IMR-90 (cell line): Measurements from ENCODE around the gene MYCBPAP. TPM values are rescaled to one million over a fixed set of nuclear protein-coding genes. Genes with fewer than 3 reads are reported as not detected.
A peak's percentile ranks its signal among the peaks of the same experiment; 100 is the strongest.

ENCODE experiments used
- ATAC-seq: fragments of 200-7000 bp; cut with Tn5 transposase; 2 replicates; pipeline ENCODE4 v1.9.1; 2020; ENCODE audit warnings: low read depth, mild to moderate bottlenecking, moderate library complexity
- BruUV-seq: library from RNA; stranded (reverse); fragments of 400-500 nt; replicated peaks from 2 replicates; lab custom pipeline; 2021; lab: Mats Ljungman, UMichigan
- CTCF ChIA-PET: fragments of 300-600 bp; formaldehyde crosslinking; extraction: SDS; loops from one replicate; lab custom pipeline; 2021; ENCODE audit warnings: antibody characterized with exemption; lab: Yijun Ruan, JAX
- POLR2A ChIA-PET: fragments of 300-600 bp; sonication (Branson Sonifier 250); formaldehyde crosslinking; loops from one replicate; lab custom pipeline; 2022; ENCODE audit warnings: antibody characterized with exemption; ENCODE audit not compliant: unreplicated experiment; lab: Charles Lee
- DNase-seq: peaks from one replicate; pipeline ENCODE4 v3.0.0; 2013
- H2AFZ ChIP-seq: replicated peaks from 2 replicates; pipeline ENCODE3; 2013; ENCODE audit warnings: low read length, mild to moderate bottlenecking; ENCODE audit not compliant: poor library complexity
- H2AK5ac ChIP-seq: 2 replicates; pipeline ENCODE4 v1.6.1; 2013; ENCODE audit warnings: low read depth, low read length, inconsistent platforms
- H2AK9ac ChIP-seq: replicated peaks from 2 replicates; pipeline ENCODE3; 2013; ENCODE audit warnings: mild to moderate bottlenecking, low read depth, low read length, moderate library complexity; ENCODE audit not compliant: poor library complexity
- H2BK120ac ChIP-seq: 2 replicates; pipeline ENCODE4 v1.6.1; 2013; ENCODE audit warnings: low read depth, low read length, inconsistent platforms
- H2BK15ac ChIP-seq: 3 replicates; pipeline ENCODE4 v1.6.1; 2013; ENCODE audit warnings: low read depth, low read length, inconsistent platforms
- H2BK20ac ChIP-seq: 2 replicates; pipeline ENCODE4 v1.6.1; 2013; ENCODE audit warnings: low read depth, mild to moderate bottlenecking, inconsistent platforms, low read length, moderate library complexity
- H2BK5ac ChIP-seq: 2 replicates; pipeline ENCODE4 v1.6.1; 2013; ENCODE audit warnings: mild to moderate bottlenecking, low read depth, low read length, inconsistent platforms; ENCODE audit not compliant: poor library complexity, severe bottlenecking
- H3K14ac ChIP-seq: replicated peaks from 2 replicates; pipeline ENCODE4 v1.6.1; 2013; ENCODE audit warnings: low read depth, low read length, inconsistent platforms
- H3K18ac ChIP-seq: 2 replicates; pipeline ENCODE4 v1.6.1; 2013; ENCODE audit warnings: low read depth, low read length, control low read depth
- H3K23ac ChIP-seq: 2 replicates; pipeline ENCODE4 v1.6.1; 2013; ENCODE audit warnings: low read depth, low read length, inconsistent platforms
- H3K27ac ChIP-seq: 2 replicates; pipeline ENCODE4 v1.5.1; 2013; ENCODE audit warnings: mild to moderate bottlenecking, control low read depth, low read length; ENCODE audit not compliant: insufficient read depth
- H3K27me3 ChIP-seq: 2 replicates; pipeline ENCODE4 v1.6.1; 2013; ENCODE audit warnings: low read length; ENCODE audit not compliant: control insufficient read depth, insufficient read depth
- H3K36me3 ChIP-seq: 2 replicates; pipeline ENCODE4 v1.6.1; 2013; ENCODE audit warnings: low read length, mixed read lengths; ENCODE audit not compliant: control insufficient read depth, insufficient read depth
- H3K4ac ChIP-seq: 2 replicates; pipeline ENCODE4 v1.6.1; 2013; ENCODE audit warnings: low read depth, low read length, inconsistent platforms
- H3K4me1 ChIP-seq: 2 replicates; pipeline ENCODE4 v1.6.1; 2013; ENCODE audit warnings: low read length, mixed read lengths; ENCODE audit not compliant: control insufficient read depth, insufficient read depth
- H3K4me2 ChIP-seq: 2 replicates; pipeline ENCODE4 v1.6.1; 2013; ENCODE audit warnings: low read depth, mild to moderate bottlenecking, control low read depth, low read length, moderate library complexity
- H3K4me3 ChIP-seq: 2 replicates; pipeline ENCODE4 v1.5.1; 2013; ENCODE audit warnings: low read depth, mild to moderate bottlenecking, control low read depth, low read length, moderate library complexity; ENCODE audit not compliant: insufficient read depth
- H3K56ac ChIP-seq: 2 replicates; pipeline ENCODE4 v1.6.1; 2013; ENCODE audit warnings: low read length, inconsistent platforms; ENCODE audit not compliant: insufficient read depth; ENCODE audit errors: extremely low read depth
- H3K79me1 ChIP-seq, 2 experiments: 2 replicates each; pipeline ENCODE4 v1.6.1; 2013; ENCODE audit warnings: low read length in 2 of 2, inconsistent platforms in 1 of 2, low read depth in 1 of 2
- H3K9ac ChIP-seq: 2 replicates; pipeline ENCODE4 v1.6.1; 2013; ENCODE audit warnings: low read depth, low read length, control low read depth
- H3K9me1 ChIP-seq: 2 replicates; pipeline ENCODE4 v1.6.1; 2013; ENCODE audit warnings: low read length, inconsistent platforms; ENCODE audit not compliant: insufficient read depth
- H3K9me3 ChIP-seq: 2 replicates; pipeline ENCODE4 v1.6.1; 2013; ENCODE audit warnings: low read length; ENCODE audit not compliant: control insufficient read depth, insufficient read depth
- H4K20me1 ChIP-seq: 2 replicates; pipeline ENCODE4 v1.6.1; 2013; ENCODE audit warnings: low read length, inconsistent platforms; ENCODE audit not compliant: insufficient read depth
- H4K5ac ChIP-seq: 2 replicates; pipeline ENCODE4 v1.6.1; 2013; ENCODE audit warnings: mild to moderate bottlenecking, low read depth, low read length, control low read depth
- H4K8ac ChIP-seq, 2 experiments: 2 replicates each; pipeline ENCODE4 v1.6.1; 2013; ENCODE audit warnings: low read depth in 2 of 2, low read length in 2 of 2, control low read depth in 1 of 2, inconsistent platforms in 1 of 2
- H4K91ac ChIP-seq: 2 replicates; pipeline ENCODE4 v1.6.1; 2013; ENCODE audit warnings: low read depth, low read length, inconsistent platforms; ENCODE audit not compliant: insufficient read depth
- BHLHE40 ChIP-seq: fragments of 150-350 bp; IDR thresholded peaks from 2 replicates; pipeline ENCODE4 v1.6.1; 2016; ENCODE audit warnings: mild to moderate bottlenecking, low read depth, low read length
- CEBPB ChIP-seq: IDR thresholded peaks from 2 replicates; pipeline ENCODE4 v1.6.1; 2012; ENCODE audit warnings: low read depth, low read length, improper control_type of control experiment
- CHD1 ChIP-seq: IDR thresholded peaks from 2 replicates; pipeline ENCODE4 v1.6.1; 2012; ENCODE audit warnings: low read depth, low read length, improper control_type of control experiment
- CTCF ChIP-seq: conservative IDR thresholded peaks from 2 replicates; pipeline ENCODE4 v1.5.1; 2012; ENCODE audit warnings: mild to moderate bottlenecking, low read depth, low read length, improper control_type of control experiment
- ELK1 ChIP-seq: fragments of 150-350 bp; IDR thresholded peaks from 2 replicates; pipeline ENCODE4 v1.6.1; 2016; ENCODE audit warnings: low read depth, mild to moderate bottlenecking, low read length, moderate library complexity, borderline replicate concordance
- FOS ChIP-seq: fragments of 150-350 bp; IDR thresholded peaks from 2 replicates; pipeline ENCODE4 v1.6.1; 2016; ENCODE audit warnings: low read depth, low read length
- MAZ ChIP-seq: IDR thresholded peaks from 2 replicates; pipeline ENCODE4 v1.6.1; 2012; ENCODE audit warnings: low read depth, mild to moderate bottlenecking, low read length, improper control_type of control experiment, moderate library complexity, borderline replicate concordance
- MXI1 ChIP-seq: IDR thresholded peaks from 2 replicates; pipeline ENCODE4 v1.6.1; 2012; ENCODE audit warnings: low read depth, mild to moderate bottlenecking, low read length, moderate library complexity, borderline replicate concordance
- POLR2A ChIP-seq: IDR thresholded peaks from 2 replicates; pipeline ENCODE4 v1.6.1; 2012; ENCODE audit warnings: mild to moderate bottlenecking, low read depth, low read length
- RFX5 ChIP-seq: IDR thresholded peaks from 2 replicates; pipeline ENCODE4 v1.8.0; 2012; ENCODE audit warnings: low read depth, mild to moderate bottlenecking, low read length, moderate library complexity
- WGBS, 2 experiments: methylation state at CpG; one replicate each; pipeline versions ENCODE4 v1.1.5 to v1.1.7; 2013; ENCODE audit warnings: missing lambda C conversion rate in 2 of 2; ENCODE audit not compliant: insufficient read length in 1 of 2; ENCODE audit errors: extremely low coverage in 2 of 2; 5-methylcytosine and 5-hydroxymethylcytosine counted together
- dilution Hi-C: fragments of 300-500 bp; cut with HindIII; formaldehyde crosslinking; loops from one replicate; pipeline ENCODE4 v1.14.3; 2018; ENCODE audit warnings: low sequenced_read_pairs; ENCODE audit not compliant: unreplicated experiment
- in situ Hi-C: fragments of 300-500 bp; cut with MboI; formaldehyde crosslinking; loops from 3 replicates; pipeline ENCODE4 v1.14.3; 2019; ENCODE audit warnings: low sequenced_read_pairs, inconsistent platforms, mixed read lengths
- intact Hi-C: fragments of 100-400 bp; cut with micrococcal nuclease; formaldehyde crosslinking; loops from 2 replicates; pipeline ENCODE4 v1.10.0; 2022
- polyA plus RNA-seq, 3 experiments: library from polyadenylated mRNA; depleted of rRNA; stranded (reverse); fragments of >200 nt; gene quantifications; 2 replicates each; pipeline ENCODE4 v1.2.3, GENCODE V29; 2012; ENCODE audit warnings: low replicate concordance in 1 of 3
- total RNA-seq: library from RNA; depleted of rRNA; stranded (reverse); fragments of >200 nt; gene quantifications from 2 replicates; pipeline ENCODE4 v1.2.3, GENCODE V29; 2012
- TF ChIP-seq, protein P1 (sequence below): fragments of 150-350 bp; IDR thresholded peaks from 2 replicates; pipeline ENCODE4 v1.6.1; 2017; ENCODE audit warnings: mild to moderate bottlenecking, antibody characterized with exemption, low read length, low read depth

The MYCBPAP gene
- total and polyA plus RNA-seq, 2 of the 4 experiments (the other 2 are of a cell fraction), result 0.17 to 0.18 TPM

DNA sequence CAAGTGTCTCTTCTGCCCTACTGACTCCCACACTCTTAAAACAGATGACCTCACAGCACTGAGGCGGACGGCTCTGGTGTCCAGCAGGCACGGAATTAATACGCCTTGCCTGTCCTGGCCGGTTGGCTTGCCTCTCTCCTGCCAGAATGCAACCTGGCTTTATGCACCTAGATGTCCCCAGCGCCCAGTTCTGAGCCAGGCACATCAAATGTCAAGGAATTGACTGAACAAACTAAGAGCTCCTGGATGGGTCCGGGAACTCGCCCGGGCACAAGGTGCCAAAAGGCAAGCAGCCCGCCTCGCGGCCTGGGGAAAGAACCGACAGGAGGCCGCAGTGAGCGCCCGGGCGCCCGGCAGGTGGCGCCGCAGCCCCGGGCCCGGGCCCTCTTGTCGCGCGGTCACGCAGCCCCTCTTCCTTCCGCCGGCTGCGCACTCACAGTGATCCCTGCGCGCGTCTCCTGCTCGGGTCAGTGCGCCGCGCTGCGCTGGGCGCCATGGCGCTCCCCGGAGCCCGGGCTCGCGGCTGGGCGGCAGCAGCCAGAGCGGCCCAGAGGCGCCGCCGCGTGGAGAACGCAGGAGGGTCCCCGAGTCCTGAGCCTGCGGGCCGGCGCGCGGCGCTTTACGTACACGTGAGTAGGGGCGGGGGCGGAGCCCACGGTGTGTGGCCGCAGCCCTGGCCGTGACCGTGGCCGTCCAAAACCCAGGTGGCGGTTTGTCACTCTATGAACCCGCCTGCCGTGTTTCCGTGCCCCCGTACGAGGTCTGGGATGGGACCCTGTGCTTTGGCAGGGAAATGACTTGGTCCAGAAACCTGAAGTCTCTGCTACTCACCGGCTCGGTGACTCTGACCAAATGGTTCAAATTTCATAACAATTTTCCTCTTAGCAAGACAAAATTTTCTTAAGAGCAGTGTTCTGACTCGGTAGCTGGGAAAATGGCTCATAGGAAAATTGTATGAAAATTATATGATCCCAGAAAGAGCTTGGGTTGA, 29.6 kb upstream of the MYCBPAP start, which contains the start of gene RSAD1:
RSAD1 (plus strand) TSS at position 470 of the 991 bp plus-strand sequence; CDS start at position 495, 25 bp downstream.
- Histone ChIP-seq H2AK9ac (peak within 1 kb of the TSS; percentile 90), H4K20me1 (peaks cover 8% of the 10 kb centered on the region; the same call in 1 of the 2 replicates), H2BK5ac (peak within 1 kb of the TSS; percentile 20), H3K9me1 (peaks cover 7% of the 10 kb centered on the region; the same call in 1 of the 2 replicates), H4K91ac (peak within 1 kb of the TSS; percentile 3; the same call in 1 of the 2 replicates), H2AK5ac (0 out of 2 replicates have a peak within 1 kb of the TSS, but pooled peaks have one; percentile 45), H2AFZ (peak within 1 kb of the TSS; percentile 94), H3K27ac (peak within 1 kb of the TSS; percentile 57), H2BK20ac (no peak within 1 kb of the TSS), H4K8ac (peak within 1 kb of the TSS; percentile 51 to 95), H3K79me1 (peaks cover 11 to 31% of the 10 kb centered on the region in 2 experiments; a peak in 3 of 4 replicates), H3K9ac (peak within 1 kb of the TSS; percentile 78), H3K9me3 (no peaks in the 10 kb centered on the region), H3K23ac (peak within 1 kb of the TSS; percentile 76), H2BK15ac (no peak within 1 kb of the TSS; the same call in 2 of the 3 replicates), H3K56ac (peak within 1 kb of the TSS; percentile 64), H3K14ac (peak within 1 kb of the TSS; percentile 95), H3K18ac (0 out of 2 replicates have a peak within 1 kb of the TSS, but pooled peaks have one; percentile 1), H2BK120ac (peak within 1 kb of the TSS; percentile 68), H3K4ac (peak within 1 kb of the TSS; percentile 91), H3K4me2 (peak within 1 kb of the TSS; percentile 94), H3K4me3 (peak within 1 kb of the TSS; percentile 86), H3K4me1 (peaks cover 4% of the 10 kb centered on the region), H4K5ac (peak within 1 kb of the TSS; percentile 85), H3K27me3 (no peaks in the 10 kb centered on the region; the same call in 1 of the 2 replicates), H3K36me3 (peaks cover 7% of the 10 kb centered on the region)
- WGBS, 2 experiments, result 5% methylated on average over 50 of the region's 75 CpGs; no CpG with 5 or more reads in 1 of the 2 experiments
- CTCF ChIA-PET, result interaction anchor here (0.6 to 1.4 kb wide), 6 partner anchors 14 to 108 kb away, joined by 3 to 5 read pairs (median 4); partner anchors contain the start of gene CACNA1G
- POLR2A ChIA-PET, result interaction anchor here (0.6 kb wide), 2 partner anchors 83 to 660 kb away, joined by 3 to 5 read pairs; no protein-coding TSS in a partner anchor
- ATAC-seq (peak; percentile 83), DNase-seq (peak; percentile 88)
- intact Hi-C loops, result loop anchor here (1.0 kb wide), 2 partner anchors 81 to 116 kb away; partner anchors contain the start of gene LRRC59
- in situ Hi-C loops, result no loop called here
- no TSS peak for BruUV-seq
- dilution Hi-C loops, result no loop called here
- TF ChIP-seq BHLHE40 (peak; percentile 92), CHD1 (no peak), ELK1 (no peak), MXI1 (peak; percentile 93), MAZ (peak; percentile 60; the same call in 1 of the 2 replicates), RFX5 (no peak), CEBPB (no peak), CTCF (peak; percentile 80), FOS (no peak), POLR2A (peak; percentile 86)
- TF ChIP-seq, protein P1, sequence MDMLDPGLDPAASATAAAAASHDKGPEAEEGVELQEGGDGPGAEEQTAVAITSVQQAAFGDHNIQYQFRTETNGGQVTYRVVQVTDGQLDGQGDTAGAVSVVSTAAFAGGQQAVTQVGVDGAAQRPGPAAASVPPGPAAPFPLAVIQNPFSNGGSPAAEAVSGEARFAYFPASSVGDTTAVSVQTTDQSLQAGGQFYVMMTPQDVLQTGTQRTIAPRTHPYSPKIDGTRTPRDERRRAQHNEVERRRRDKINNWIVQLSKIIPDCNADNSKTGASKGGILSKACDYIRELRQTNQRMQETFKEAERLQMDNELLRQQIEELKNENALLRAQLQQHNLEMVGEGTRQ, result no peak
